ENCODE measurements around the gene BABAM2. TPM values are rescaled to one million over a fixed set of nuclear protein-coding genes. Genes with fewer than 3 reads are reported as not detected.

BABAM2 gene
- total RNA-seq, 1 experiment from 2014 or later, result 27.1 TPM

GRCh38 chr2:28009732-28010131 is 119.2 kb downstream of the BABAM2 start:
- H3K56ac ChIP-seq (ENCODE audit: insufficient read length, low read depth, low read length), result no peak overlapping the region
- no peaks in the 10 kb centered on the region for H3K4me1 Mint-ChIP-seq
- no peak overlapping the region for H3K4me3 Mint-ChIP-seq
- no peak overlapping the region for H3K14ac ChIP-seq (ENCODE audit: insufficient read depth, low read length)
- H2BK12ac ChIP-seq (ENCODE audit: insufficient read length, low read depth, low read length), result peak overlapping the region; percentile 14
- no peaks in the 10 kb centered on the region for H3K27me3 ChIP-seq (ENCODE audit: insufficient read depth, low read length)
- no peak for DNase-seq
- no peak for TF ChIP-seq CTCF (conservative IDR thresholded peaks at IDR 0.05)
- no peak overlapping the region for H3K18ac ChIP-seq (ENCODE audit: insufficient read length, low read depth, low read length)
- H3K4ac ChIP-seq (ENCODE audit: low read depth, low read length), result no peak overlapping the region
- H2BK5ac ChIP-seq (ENCODE audit: insufficient read length, low read length), result no peak overlapping the region
- H3T11ph ChIP-seq (ENCODE audit: low read length), result no peak overlapping the region
- H2BK120ac ChIP-seq (ENCODE audit: low read depth, low read length, poor library complexity, severe bottlenecking), result no peak overlapping the region
- no peaks in the 10 kb centered on the region for H3K4me1 ChIP-seq (ENCODE audit: insufficient read depth, low read length)
- no peaks in the 10 kb centered on the region for H3K9me3 Mint-ChIP-seq
- no peaks in the 10 kb centered on the region for H3K79me1 ChIP-seq (ENCODE audit: insufficient read depth, low read depth, low read length, poor library complexity, severe bottlenecking)
- H4K91ac ChIP-seq (ENCODE audit: insufficient read length, low read depth, low read length), result no peak overlapping the region
- no peak overlapping the region for H3K9ac ChIP-seq (ENCODE audit: extremely low read depth, insufficient read length, low read length)
- no peaks in the 10 kb centered on the region for H3K23me2 ChIP-seq (ENCODE audit: insufficient read length, low read depth, low read length, poor library complexity, severe bottlenecking)
- no peak overlapping the region for H2AFZ ChIP-seq (ENCODE audit: low read length)
- H2BK20ac ChIP-seq (ENCODE audit: low read depth, low read length, poor library complexity, severe bottlenecking), result no peak overlapping the region
- no peak overlapping the region for H4K8ac ChIP-seq (replicated peaks; ENCODE audit: insufficient read length, low read depth, low read length)
- peak overlapping the region; percentile 23 for H3K27ac ChIP-seq (ENCODE audit: insufficient read length, low read depth, low read length)
- H3K9me3 ChIP-seq (ENCODE audit: control insufficient read depth, low read depth, low read length), result no peaks in the 10 kb centered on the region
- no peaks in the 10 kb centered on the region for H3K36me3 Mint-ChIP-seq (ENCODE audit: insufficient read depth in 1 of 3, low read depth in 3 of 3)
- no peak overlapping the region for H2AK5ac ChIP-seq (ENCODE audit: insufficient read length, low read length)
- H3K27ac Mint-ChIP-seq, result no peak overlapping the region
- H4K20me1 ChIP-seq (ENCODE audit: control insufficient read depth, insufficient read depth, insufficient read length), result no peaks in the 10 kb centered on the region
- no peaks in the 10 kb centered on the region for H3K79me2 ChIP-seq (ENCODE audit: insufficient read depth, low read length)
- no peak overlapping the region for H2BK15ac ChIP-seq (ENCODE audit: low read depth, low read length)
- no peaks in the 10 kb centered on the region for H3K27me3 Mint-ChIP-seq (ENCODE audit: low read depth)
- no peak overlapping the region for H3K4me2 ChIP-seq (ENCODE audit: insufficient read depth, insufficient read length, low read length)
- no peak overlapping the region for H4K5ac ChIP-seq (ENCODE audit: insufficient read length, low read depth, low read length)
- H3K23ac ChIP-seq (ENCODE audit: insufficient read length, low read depth, low read length), result no peak overlapping the region

Measured in H9 (cell line).